Tibial artery (tissue), 4 donors: ENCODE results near the gene UNK.

Experiments
- DNase-seq, 2 donors: peaks; one replicate each; pipeline ENCODE4 v3.0.0-alpha.2; 2019
- H3K27ac ChIP-seq, 2 donors: fragments of 200-600 bp; sonication (generic) in 1 of 2; 1 replicate in 1 of 2; 2 replicates in 1 of 2; pipeline ENCODE4 v1.5.1; 2018 to 2019; ENCODE audit warnings: mild to moderate bottlenecking in 1 of 2
- H3K27me3 ChIP-seq, 2 donors: fragments of 200-600 bp; sonication (generic) in 1 of 2; one replicate each; pipeline versions ENCODE4 v1.5.1 to v1.6.0; 2016 to 2019
- H3K36me3 ChIP-seq, 3 donors: fragments of 200-600 bp; sonication (generic) in 2 of 3; one replicate each; pipeline ENCODE4 v1.5.1; 2016 to 2019; ENCODE audit warnings: mild to moderate bottlenecking in 2 of 3
- H3K4me1 ChIP-seq, 4 donors: fragments of 200-600 bp; sonication (generic) in 2 of 4; 1 replicate in 3 of 4; 2 replicates in 1 of 4; pipeline ENCODE4 v1.5.1; 2016 to 2019
- H3K4me3 ChIP-seq, 2 donors: fragments of 200-600 bp; sonication (generic) in 1 of 2; 1 replicate in 1 of 2; 2 replicates in 1 of 2; pipeline ENCODE4 v1.5.1; 2018 to 2019; ENCODE audit warnings: mild to moderate bottlenecking in 2 of 2
- H3K9me3 ChIP-seq, 3 donors: fragments of 200-600 bp; sonication (generic) in 1 of 3; one replicate each; pipeline ENCODE4 v1.5.1; 2016 to 2019
- CTCF ChIP-seq, 2 experiments: fragments of 200-600 bp in 1 of 2; fragments of 450-650 bp in 1 of 2; IDR thresholded peaks; one replicate each; pipeline ENCODE4 v1.5.1; 2017 to 2019; ENCODE audit warnings: antibody characterized with exemption in 2 of 2, mild to moderate bottlenecking in 1 of 2, moderate library complexity in 1 of 2
- intact Hi-C: fragments of 100-400 bp; cut with DNase I; formaldehyde crosslinking; loops from one replicate; pipeline ENCODE4 v1.15.0; 2023; ENCODE audit warnings: low total_unique reads

Gene UNK

GRCh38 chr17:75764417-75764710 is 20.2 kb upstream of the UNK start:
- intact Hi-C loops: loop anchor here (5.0 kb wide), 1 partner anchor 128 kb away; no protein-coding TSS in a partner anchor
- H3K4me3 ChIP-seq: peak overlapping the region; percentile 58 to 73
- peak overlapping the region; percentile 76 to 90 for H3K27ac ChIP-seq
- no peaks in the 10 kb centered on the region for H3K9me3 ChIP-seq
- no peaks in the 10 kb centered on the region for H3K27me3 ChIP-seq
- no peak for DNase-seq
- TF ChIP-seq CTCF (IDR thresholded peaks at IDR 0.05): peak in 1 of 2 experiments; percentile 52
- H3K36me3 ChIP-seq: peaks cover 0 to 19% (median 4%) of the 10 kb centered on the region in 3 donors
- peaks cover 7 to 26% (median 13%) of the 10 kb centered on the region in 4 donors for H3K4me1 ChIP-seq

- Histone ChIP-seq H3K27me3 (no peaks in the 10 kb centered on the region), H3K36me3 (peaks cover 0 to 14% (median 3%) of the 10 kb centered on the region in 3 donors), H3K9me3 (no peaks in the 10 kb centered on the region), H3K27ac (peak within 1 kb of the TSS; percentile 76 to 90), H3K4me3 (peak within 1 kb of the TSS; percentile 58 to 73), H3K4me1 (peaks cover 7 to 26% (median 13%) of the 10 kb centered on the region in 4 donors)
- TF ChIP-seq CTCF (IDR thresholded peaks at IDR 0.05): peak in 1 of 2 experiments; percentile 44
- DNase-seq: peak; percentile 68 to 90
- intact Hi-C loops: loop anchor here (5.0 kb wide), 1 partner anchor 127 kb away; no protein-coding TSS in a partner anchor
Observed at GRCh38 chr17:75764711-75765421, 19.7 kb upstream of the UNK start, which contains the start of gene GALK1. Gene GALK1 (minus strand): TSS chr17:75765192. CDS start chr17:75765136, 56 bp downstream.

- H3K36me3 ChIP-seq: peaks cover 0 to 9% (median 0%) of the 10 kb centered on the region in 3 donors
- intact Hi-C loops: no loop called here
- peaks cover 7 to 26% (median 13%) of the 10 kb centered on the region in 4 donors for H3K4me1 ChIP-seq
- H3K4me3 ChIP-seq: no peak overlapping the region
- TF ChIP-seq CTCF (IDR thresholded peaks at IDR 0.05): no peak
- DNase-seq: no peak
- no peaks in the 10 kb centered on the region for H3K9me3 ChIP-seq
- no peaks in the 10 kb centered on the region for H3K27me3 ChIP-seq
- peak overlapping the region in 1 of 2 donors; percentile 90 for H3K27ac ChIP-seq
Observed at GRCh38 chr17:75765981-75766380, 18.6 kb upstream of the UNK start.

- H3K36me3 ChIP-seq: peaks cover 0 to 2% (median 0%) of the 10 kb centered on the region in 3 donors
- no peak for TF ChIP-seq CTCF (IDR thresholded peaks at IDR 0.05)
Observed at GRCh38 chr17:75767881-75768280, 16.7 kb upstream of the UNK start.

GRCh38 chr17:75769536-75769935 is 15.1 kb upstream of the UNK start:
- H3K36me3 ChIP-seq: peaks cover 3 to 10% (median 9%) of the 10 kb centered on the region in 3 donors
- no peak overlapping the region for H3K4me3 ChIP-seq
- H3K27ac ChIP-seq: no peak overlapping the region
- H3K27me3 ChIP-seq: no peaks in the 10 kb centered on the region
- peaks cover under 1 to 8% (median under 1%) of the 10 kb centered on the region in 4 donors for H3K4me1 ChIP-seq
- no peaks in the 10 kb centered on the region for H3K9me3 ChIP-seq
- TF ChIP-seq CTCF (IDR thresholded peaks at IDR 0.05): no peak
- intact Hi-C loops: no loop called here
- DNase-seq: no peak

More at GRCh38 chr17:75767881-75768280, 16.7 kb upstream of the UNK start:
- DNase-seq: no peak
- intact Hi-C loops: no loop called here
- Histone ChIP-seq H3K27me3 (no peaks in the 10 kb centered on the region), H3K4me3 (no peak overlapping the region), H3K27ac (no peak overlapping the region), H3K9me3 (no peaks in the 10 kb centered on the region), H3K4me1 (peaks cover 7 to 25% (median 13%) of the 10 kb centered on the region in 4 donors)
